ENCODE measurements around the gene NPPC. TPM values are rescaled to one million over a fixed set of nuclear protein-coding genes. Genes with fewer than 3 reads are reported as not detected.
A peak's percentile ranks its signal among the peaks of the same experiment; 100 is the strongest.

Gene NPPC
- total and polyA plus RNA-seq, 2 of the 8 experiments (the other 6 are each of a cell fraction or from before 2014, with no cell fraction given): 1.3 to 4.7 TPM

DNA sequence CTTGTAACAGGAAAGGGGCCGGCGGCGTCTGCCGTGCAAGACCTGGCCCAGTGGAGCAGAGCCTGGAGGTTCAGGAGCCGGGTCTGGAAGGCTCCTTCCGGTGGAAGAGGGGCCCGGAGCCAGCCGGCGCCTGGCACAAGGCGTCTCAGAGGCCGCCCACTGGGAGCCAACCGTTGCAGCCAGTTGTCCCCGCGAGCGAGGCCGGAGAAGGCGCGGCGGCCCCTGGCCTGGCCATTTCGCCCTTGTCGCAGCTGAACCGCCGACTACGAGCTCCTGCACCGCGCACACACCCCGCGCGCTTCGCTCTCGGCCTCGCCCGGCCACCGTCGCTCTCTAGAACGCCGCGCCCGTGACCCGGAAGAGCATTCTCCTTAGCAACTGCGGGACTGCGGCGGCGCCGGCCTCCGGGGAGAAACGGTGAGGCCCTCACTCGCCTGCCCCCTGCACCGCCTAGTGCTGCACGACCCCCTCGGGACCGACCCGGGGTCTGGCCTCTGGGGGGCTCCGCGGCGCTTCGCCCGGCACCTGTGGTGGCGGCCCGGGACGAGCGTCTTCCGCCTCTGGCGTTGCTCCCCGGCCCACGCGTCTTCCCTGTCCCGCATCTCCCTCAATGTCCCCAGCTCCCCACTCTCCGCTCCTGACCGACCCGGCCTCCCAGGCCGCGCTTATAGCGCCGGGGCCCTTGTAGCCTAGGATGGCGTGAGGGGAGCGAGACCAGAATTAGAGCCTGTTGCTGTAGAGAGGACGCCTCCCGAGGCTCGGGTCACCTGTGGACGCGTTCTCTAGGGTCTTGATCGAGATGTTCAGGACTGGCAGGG lies 35.4 kb upstream of the NPPC start, which contains the start of gene DIS3L2 (continued):
- TF ChIP-seq CHD7 (IDR thresholded peaks at IDR 0.05; ENCODE audit: insufficient replicate concordance, low read length) (no peak), TAF7 (optimal IDR thresholded peaks at IDR 0.05; ENCODE audit: borderline replicate concordance, low read depth, low read length) (peak; percentile 31), GABPA (IDR thresholded peaks at IDR 0.05; ENCODE audit: borderline replicate concordance, insufficient read depth, low read length) (peak; percentile 88), CBX5 (IDR thresholded peaks at IDR 0.05; ENCODE audit: low read depth, low read length) (no peak), RXRA (IDR thresholded peaks at IDR 0.05; ENCODE audit: insufficient read depth, low read depth, low read length) (no peak), EGR1 (IDR thresholded peaks at IDR 0.05; ENCODE audit: borderline replicate concordance, low read depth, low read length) (no peak), PHF8 (conservative IDR thresholded peaks at IDR 0.05; ENCODE audit: low read depth, low read length) (peak; percentile 84), TAF1 (IDR thresholded peaks at IDR 0.05; ENCODE audit: low read depth, low read length) (peak; percentile 87), ZNF274 (IDR thresholded peaks at IDR 0.05; ENCODE audit: borderline replicate concordance, extremely low read depth, low read length) (no peak), SP1 (IDR thresholded peaks at IDR 0.05; ENCODE audit: low read depth, low read length) (no peak)

Measured in H1 (cell line).